Dermis lymphatic vessel endothelial cell (primary cell): Measurements from ENCODE around the gene ZNF205. TPM values are rescaled to one million over a fixed set of nuclear protein-coding genes. Genes with fewer than 3 reads are reported as not detected.

Experiments used
- total RNA-seq: library from RNA; depleted of rRNA; stranded (reverse); fragments of >200 nt; gene quantifications from 2 replicates; pipeline ENCODE4 v1.2.1, GENCODE V29; 2014

The ZNF205 gene
- total RNA-seq = 10.6 and 13.4 TPM in 2 replicates

GRCh38 chr16:3112058-3112880 is at the start of gene ZNF205:
ZNF205 (plus strand) TSS chr16:3112586; CDS start chr16:3113431, 845 bp downstream.

GRCh38 chr16:3065069-3065741 is 47.2 kb upstream of the ZNF205 start, which contains the start of gene IL32:
IL32 (plus strand) TSS chr16:3065640; CDS start chr16:3065812, 172 bp downstream.

GRCh38 chr16:3098459-3099394 is 13.7 kb upstream of the ZNF205 start, which contains the start of gene ZSCAN10:
ZSCAN10 (minus strand) TSS chr16:3099294; CDS start chr16:3092937, 6,357 bp downstream.

GRCh38 chr16:3134338-3135125 is 22.1 kb downstream of the ZNF205 start, which contains the start of gene ZNF213:
ZNF213 (plus strand) TSS chr16:3135029; CDS start chr16:3137281, 2,252 bp downstream.

Other genes starting within 250 kb of the ZNF205 start
- 28.8 and 32.3 TPM in 2 replicates for gene FLYWCH2, start 229.4 kb upstream of the ZNF205 start, total RNA-seq
- gene FLYWCH1, start 200.7 kb upstream of the ZNF205 start, total RNA-seq = 18.4 and 19.9 TPM in 2 replicates
- gene KREMEN2, start 148.3 kb upstream of the ZNF205 start, total RNA-seq = under 0.01 TPM in 1 of 2 replicates, not detected in the other
- 2.5 and 2.7 TPM in 2 replicates for gene PAQR4, start 143.2 kb upstream of the ZNF205 start, total RNA-seq
- 0.60 and 0.98 TPM in 2 replicates for gene PKMYT1, start 132.1 kb upstream of the ZNF205 start, total RNA-seq
- gene CLDN9, start 99.7 kb upstream of the ZNF205 start, total RNA-seq = not detected in 2 replicates
- gene CLDN6, start 94.4 kb upstream of the ZNF205 start, total RNA-seq = not detected in 2 replicates
- 15.0 and 30.8 TPM in 2 replicates for gene TNFRSF12A, start 92.2 kb upstream of the ZNF205 start, total RNA-seq
- 2.4 TPM in 2 replicates for gene HCFC1R1, start 88.6 kb upstream of the ZNF205 start, total RNA-seq
- gene THOC6, start 88.6 kb upstream of the ZNF205 start, total RNA-seq = 14.7 and 21.3 TPM in 2 replicates
- not detected in 2 replicates for gene BICDL2, start 75.6 kb upstream of the ZNF205 start, total RNA-seq
- gene MMP25, start 66.0 kb upstream of the ZNF205 start, total RNA-seq = under 0.01 TPM in 1 of 2 replicates, not detected in the other
- gene IL32, start 46.9 kb upstream of the ZNF205 start, total RNA-seq = 5.2 and 9.9 TPM in 2 replicates
- not detected in 2 replicates for gene ZSCAN10, start 13.3 kb upstream of the ZNF205 start, total RNA-seq
- 2.7 and 4.3 TPM in 2 replicates for gene ZNF213, start 22.4 kb downstream of the ZNF205 start, total RNA-seq
- not detected in 2 replicates for gene OR1F1, start 75.6 kb downstream of the ZNF205 start, total RNA-seq
- 9.2 and 10.8 TPM in 2 replicates for gene ZNF200, start 122.6 kb downstream of the ZNF205 start, total RNA-seq
- not detected in 2 replicates for gene MEFV, start 144.0 kb downstream of the ZNF205 start, total RNA-seq
- 49.3 and 52.3 TPM in 2 replicates for gene ZNF263, start 170.9 kb downstream of the ZNF205 start, total RNA-seq
- gene TIGD7, start 192.8 kb downstream of the ZNF205 start, total RNA-seq = 4.4 TPM in 2 replicates
- gene ZNF75A, start 192.9 kb downstream of the ZNF205 start, total RNA-seq = 18.1 and 19.0 TPM in 2 replicates
- 0.09 and 0.11 TPM in 2 replicates for gene OR2C1, start 243.3 kb downstream of the ZNF205 start, total RNA-seq